Epithelial cell of proximal tubule (primary cell): ENCODE results near the gene CDH2. TPM values are rescaled to one million over a fixed set of nuclear protein-coding genes. Genes with fewer than 3 reads are reported as not detected.

ENCODE experiments used
- DNase-seq: peaks from one replicate; pipeline ENCODE4 v3.0.0-alpha.2; 2011; ENCODE audit warnings: low read depth
- H3K4me3 ChIP-seq: 2 replicates; pipeline ENCODE4 v1.5.1; 2011; ENCODE audit warnings: low read depth, mild to moderate bottlenecking, low read length
- CTCF ChIP-seq: conservative IDR thresholded peaks from 2 replicates; pipeline ENCODE4 v1.5.1; 2012; ENCODE audit warnings: low read depth, mild to moderate bottlenecking, low read length
- total RNA-seq: library from RNA; depleted of rRNA; stranded (reverse); fragments of >200 nt; gene quantifications from 2 replicates; pipeline ENCODE4 v1.2.3, GENCODE V29; 2015

Gene CDH2
- total RNA-seq, 1 donor from 2014 or later, result 74.5 TPM

GRCh38 chr18:27952741-27953140, 224.2 kb downstream of the CDH2 start:
- TF ChIP-seq CTCF, result no peak
- DNase-seq, result no peak
- no peak overlapping the region for H3K4me3 ChIP-seq

- H3K4me3 ChIP-seq, result no peak overlapping the region
- no peak for DNase-seq
- TF ChIP-seq CTCF, result no peak
Measured at GRCh38 chr18:27950648-27951228, 226.2 kb downstream of the CDH2 start.

- no peak for DNase-seq
- no peak for TF ChIP-seq CTCF
- H3K4me3 ChIP-seq, result no peak overlapping the region
Measured at GRCh38 chr18:27948986-27949385, 227.9 kb downstream of the CDH2 start.

GRCh38 chr18:27942706-27943105, 234.2 kb downstream of the CDH2 start:
- TF ChIP-seq CTCF, result no peak
- DNase-seq, result no peak
- H3K4me3 ChIP-seq, result no peak overlapping the region

- TF ChIP-seq CTCF, result no peak
- no peak for DNase-seq
- no peak overlapping the region for H3K4me3 ChIP-seq
Measured at GRCh38 chr18:27931535-27931934, 245.4 kb downstream of the CDH2 start.

GRCh38 chr18:27922780-27923179, 254.2 kb downstream of the CDH2 start:
- no peak for TF ChIP-seq CTCF
- peak; percentile 13 for DNase-seq
- no peak overlapping the region for H3K4me3 ChIP-seq
